PC-3 (cell line): Measurements from ENCODE around the gene NABP1. TPM values are rescaled to one million over a fixed set of nuclear protein-coding genes. Genes with fewer than 3 reads are reported as not detected.

Source experiments
- ATAC-seq: fragments of 200-7000 bp; cut with Tn5 transposase; 2 replicates; pipeline ENCODE4 v1.9.1; 2020; ENCODE audit warnings: mild to moderate bottlenecking, moderate library complexity
- BruUV-seq: library from RNA; stranded (reverse); fragments of 400-500 nt; replicated peaks from 2 replicates; lab custom pipeline; 2021; lab: Mats Ljungman, UMichigan
- CTCF ChIA-PET: fragments of 300-600 bp; sonication (Branson Sonifier 250); formaldehyde crosslinking; loops from one replicate; lab custom pipeline; 2022; ENCODE audit warnings: antibody characterized with exemption; lab: Charles Lee
- POLR2A ChIA-PET: fragments of 300-600 bp; sonication (Branson Sonifier 250); formaldehyde crosslinking; loops from one replicate; lab custom pipeline; 2022; ENCODE audit warnings: antibody characterized with exemption; ENCODE audit not compliant: unreplicated experiment; lab: Charles Lee
- DNase-seq: peaks from one replicate; pipeline ENCODE4 v3.0.0-alpha.2; 2015
- H2AFZ ChIP-seq: fragments of 300-600 bp; sonication (generic); 2 replicates; pipeline ENCODE4 v1.6.0; 2016; ENCODE audit warnings: antibody characterized with exemption, low read length
- H3F3A ChIP-seq: fragments of 300-600 bp; sonication (generic); one replicate; pipeline ENCODE4 v1.6.0; 2017; ENCODE audit warnings: antibody characterized with exemption, low read length, control low read depth, mild to moderate bottlenecking; ENCODE audit not compliant: unreplicated experiment
- H3K27ac ChIP-seq: fragments of 300-600 bp; sonication (generic); 2 replicates; pipeline ENCODE4 v1.5.1; 2016; ENCODE audit warnings: mild to moderate bottlenecking, low read length
- H3K27me3 ChIP-seq: fragments of 300-600 bp; sonication (generic); 2 replicates; pipeline ENCODE4 v1.6.1; 2016; ENCODE audit warnings: low read length, mixed read lengths
- H3K36me3 ChIP-seq: fragments of 300-600 bp; sonication (generic); 2 replicates; pipeline ENCODE4 v1.6.1; 2016; ENCODE audit warnings: low read depth, mixed run types, low read length, mixed read lengths
- H3K4me1 ChIP-seq: fragments of 300-600 bp; sonication (generic); 2 replicates; pipeline ENCODE4 v1.5.1; 2016; ENCODE audit warnings: low read length; ENCODE audit not compliant: insufficient read depth
- H3K4me2 ChIP-seq: fragments of 300-600 bp; sonication (generic); 2 replicates; pipeline ENCODE4 v1.6.0; 2016; ENCODE audit warnings: low read length
- H3K4me3 ChIP-seq: fragments of 300-600 bp; sonication (generic); 2 replicates; pipeline ENCODE4 v1.5.1; 2016; ENCODE audit warnings: mild to moderate bottlenecking, low read length, mixed read lengths
- H3K79me2 ChIP-seq: fragments of 300-600 bp; sonication (generic); 2 replicates; pipeline ENCODE4 v1.6.1; 2017; ENCODE audit warnings: low read length, mixed read lengths
- H3K9ac ChIP-seq: fragments of 300-600 bp; sonication (generic); 2 replicates; pipeline ENCODE4 v1.6.0; 2016; ENCODE audit warnings: mild to moderate bottlenecking, low read length
- H3K9me2 ChIP-seq: fragments of 300-600 bp; sonication (generic); replicated peaks from 2 replicates; pipeline ENCODE4 v1.6.1; 2016; ENCODE audit warnings: mixed run types, low read length, mixed read lengths
- H3K9me3 ChIP-seq: fragments of 300-600 bp; sonication (generic); 2 replicates; pipeline ENCODE4 v1.6.1; 2016; ENCODE audit warnings: low read length, mixed read lengths
- H4K20me1 ChIP-seq: fragments of 300-600 bp; sonication (generic); 2 replicates; pipeline ENCODE4 v1.6.1; 2016; ENCODE audit warnings: low read length, mixed read lengths
- EZH2 ChIP-seq: fragments of 300-600 bp; sonication (generic); IDR thresholded peaks from one replicate; pipeline ENCODE4 v1.6.1; 2017; ENCODE audit warnings: antibody characterized with exemption, mild to moderate bottlenecking, low read length; ENCODE audit not compliant: unreplicated experiment
- EZH2phosphoT487 ChIP-seq: fragments of 300-600 bp; sonication (generic); IDR thresholded peaks from 2 replicates; pipeline ENCODE4 v1.6.1; 2018; ENCODE audit warnings: mild to moderate bottlenecking, antibody characterized with exemption, low read length, borderline replicate concordance
- intact Hi-C: fragments of 100-400 bp; cut with micrococcal nuclease; formaldehyde crosslinking; loops from 2 replicates; pipeline ENCODE4 v1.9.0; 2023
- total RNA-seq: library from RNA; depleted of rRNA; stranded (reverse); fragments of >200 nt; gene quantifications from 2 replicates; pipeline ENCODE4 v1.2.3, GENCODE V29; 2014
- TF ChIP-seq, protein P1 (sequence below): fragments of 300-600 bp; sonication (generic); conservative IDR thresholded peaks from 2 replicates; pipeline ENCODE4 v1.5.1; 2017; ENCODE audit warnings: antibody characterized with exemption, low read depth, mild to moderate bottlenecking, low read length

Gene NABP1
- total RNA-seq, 1 experiment from 2014 or later, result 56.8 TPM

GRCh38 chr2:191650896-191651773 is 26.8 kb upstream of the NABP1 start:
- Histone ChIP-seq H3K9ac (no peak overlapping the region), H3K4me3 (no peak overlapping the region), H3K27me3 (no peaks in the 10 kb centered on the region), H3K27ac (no peak overlapping the region), H4K20me1 (no peaks in the 10 kb centered on the region), H3K36me3 (no peaks in the 10 kb centered on the region), H3K9me3 (no peaks in the 10 kb centered on the region), H3K9me2 (no peaks in the 10 kb centered on the region), H3K4me2 (peak overlapping the region; percentile 26; the same call in 1 of the 2 replicates), H3K4me1 (peaks cover 38% of the 10 kb centered on the region), H2AFZ (no peak overlapping the region), H3K79me2 (no peaks in the 10 kb centered on the region), H3F3A (peaks cover 17% of the 10 kb centered on the region)
- peak; percentile 25 for DNase-seq
- ATAC-seq, result no peak
- POLR2A ChIA-PET, result no interaction called here
- TF ChIP-seq, protein P1, sequence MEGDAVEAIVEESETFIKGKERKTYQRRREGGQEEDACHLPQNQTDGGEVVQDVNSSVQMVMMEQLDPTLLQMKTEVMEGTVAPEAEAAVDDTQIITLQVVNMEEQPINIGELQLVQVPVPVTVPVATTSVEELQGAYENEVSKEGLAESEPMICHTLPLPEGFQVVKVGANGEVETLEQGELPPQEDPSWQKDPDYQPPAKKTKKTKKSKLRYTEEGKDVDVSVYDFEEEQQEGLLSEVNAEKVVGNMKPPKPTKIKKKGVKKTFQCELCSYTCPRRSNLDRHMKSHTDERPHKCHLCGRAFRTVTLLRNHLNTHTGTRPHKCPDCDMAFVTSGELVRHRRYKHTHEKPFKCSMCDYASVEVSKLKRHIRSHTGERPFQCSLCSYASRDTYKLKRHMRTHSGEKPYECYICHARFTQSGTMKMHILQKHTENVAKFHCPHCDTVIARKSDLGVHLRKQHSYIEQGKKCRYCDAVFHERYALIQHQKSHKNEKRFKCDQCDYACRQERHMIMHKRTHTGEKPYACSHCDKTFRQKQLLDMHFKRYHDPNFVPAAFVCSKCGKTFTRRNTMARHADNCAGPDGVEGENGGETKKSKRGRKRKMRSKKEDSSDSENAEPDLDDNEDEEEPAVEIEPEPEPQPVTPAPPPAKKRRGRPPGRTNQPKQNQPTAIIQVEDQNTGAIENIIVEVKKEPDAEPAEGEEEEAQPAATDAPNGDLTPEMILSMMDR, result no peak
- no peak for TF ChIP-seq EZH2phosphoT487
- TF ChIP-seq EZH2, result no peak
- CTCF ChIA-PET, result no interaction called here
- intact Hi-C loops, result no loop called here
- BruUV-seq, result no TSS peak

DNA sequence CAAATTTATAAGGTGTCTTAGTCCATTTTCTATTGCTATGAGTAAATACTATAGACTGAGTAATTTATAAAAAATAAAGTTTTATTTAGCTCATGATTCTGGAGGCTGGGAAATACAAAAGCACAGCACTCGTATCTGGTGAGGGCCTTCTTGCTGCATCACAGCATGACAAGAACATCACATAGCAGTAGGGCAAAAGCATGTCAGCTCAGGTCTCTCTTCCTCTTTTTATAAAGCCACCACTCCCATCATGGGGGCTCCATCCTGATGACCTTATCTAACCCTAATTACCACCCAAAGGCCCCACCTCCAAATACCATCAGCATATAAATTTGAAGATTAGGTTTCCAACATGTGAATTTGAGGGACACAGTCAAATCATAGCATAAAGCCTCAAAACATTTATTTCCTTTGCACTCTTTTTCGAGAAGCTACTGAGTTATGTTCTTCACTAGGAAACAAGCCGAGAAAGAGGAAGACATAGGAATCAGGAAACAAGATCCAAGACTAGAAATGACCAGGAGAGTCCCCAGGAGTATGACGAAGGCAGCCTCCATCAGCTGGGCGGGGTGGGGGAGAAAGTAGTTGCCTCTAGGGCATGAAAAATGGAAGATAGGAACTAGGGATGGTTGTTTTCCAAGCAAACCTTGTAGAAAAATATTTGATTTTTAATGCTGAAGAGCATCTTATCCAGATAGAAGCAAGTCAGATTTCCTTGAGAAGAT is 24.1 kb upstream of the NABP1 start:
- H3K4me2 ChIP-seq, result no peak overlapping the region
- no peaks in the 10 kb centered on the region for H3K9me2 ChIP-seq
- no peak overlapping the region for H3K4me3 ChIP-seq
- H3K79me2 ChIP-seq, result no peaks in the 10 kb centered on the region
- no peak for ATAC-seq
- TF ChIP-seq, protein P1, result no peak
- TF ChIP-seq EZH2phosphoT487 (no peak), EZH2 (no peak)
- intact Hi-C loops, result no loop called here
- H3K27ac ChIP-seq, result no peak overlapping the region
- peaks cover 23% of the 10 kb centered on the region for H3K4me1 ChIP-seq
- DNase-seq, result no peak
- ChIA-PET POLR2A (no interaction called here), CTCF (no interaction called here)
- no peaks in the 10 kb centered on the region for H3F3A ChIP-seq
- H3K9ac ChIP-seq, result no peak overlapping the region
- H2AFZ ChIP-seq, result no peak overlapping the region
- BruUV-seq, result no TSS peak
- H3K27me3 ChIP-seq, result no peaks in the 10 kb centered on the region
- H3K36me3 ChIP-seq, result no peaks in the 10 kb centered on the region
- H3K9me3 ChIP-seq, result no peaks in the 10 kb centered on the region
- no peaks in the 10 kb centered on the region for H4K20me1 ChIP-seq
